Smooth muscle cell (in vitro differentiated cells): ENCODE measurements around the gene LRRC27. TPM values are rescaled to one million over a fixed set of nuclear protein-coding genes. Genes with fewer than 3 reads are reported as not detected.

Experiments
- DNase-seq: peaks from one replicate; lab custom pipeline; 2025; ENCODE audit not compliant: unreplicated experiment; lab: John Stamatoyannopoulos, UW
- H2AFZ ChIP-seq: fragments of 200-600 bp; sonication (generic); 2 replicates; pipeline ENCODE4 v1.6.0; 2016; ENCODE audit warnings: antibody characterized with exemption, low read depth, mild to moderate bottlenecking
- H3F3A ChIP-seq: fragments of 200-600 bp; sonication (generic); 2 replicates; pipeline ENCODE4 v1.6.0; 2017; ENCODE audit warnings: antibody characterized with exemption, low read depth
- H3K27ac ChIP-seq: fragments of 200-600 bp; sonication (generic); 2 replicates; pipeline ENCODE4 v1.5.1; 2016; ENCODE audit warnings: low read depth, mild to moderate bottlenecking
- H3K27me3 ChIP-seq: fragments of 200-600 bp; sonication (generic); 2 replicates; pipeline ENCODE4 v1.6.1; 2016; ENCODE audit warnings: low read depth, mild to moderate bottlenecking
- H3K36me3 ChIP-seq: fragments of 200-600 bp; sonication (generic); 2 replicates; pipeline ENCODE4 v1.5.1; 2016; ENCODE audit warnings: low read depth
- H3K4me1 ChIP-seq: fragments of 200-600 bp; sonication (generic); 2 replicates; pipeline ENCODE4 v1.5.1; 2016; ENCODE audit warnings: low read depth
- H3K4me2 ChIP-seq: fragments of 200-600 bp; sonication (generic); 2 replicates; pipeline ENCODE4 v1.6.0; 2016; ENCODE audit warnings: mild to moderate bottlenecking
- H3K4me3 ChIP-seq: fragments of 200-600 bp; sonication (generic); 2 replicates; pipeline ENCODE4 v1.5.1; 2016; ENCODE audit warnings: mild to moderate bottlenecking
- H3K79me2 ChIP-seq: fragments of 200-600 bp; sonication (generic); 2 replicates; pipeline ENCODE4 v1.6.0; 2016; ENCODE audit warnings: low read depth, mild to moderate bottlenecking
- H3K9ac ChIP-seq: fragments of 200-600 bp; sonication (generic); 2 replicates; pipeline ENCODE4 v1.6.0; 2016; ENCODE audit warnings: low read depth
- H3K9me3 ChIP-seq: fragments of 200-600 bp; sonication (generic); replicated peaks from 2 replicates; pipeline ENCODE4 v1.5.1; 2016; ENCODE audit warnings: low read depth
- H4K20me1 ChIP-seq: fragments of 200-600 bp; sonication (generic); 2 replicates; pipeline ENCODE4 v1.6.0; 2016; ENCODE audit warnings: low read depth
- CTCF ChIP-seq: fragments of 200-600 bp; sonication (generic); IDR thresholded peaks from 2 replicates; pipeline ENCODE4 v1.5.1; 2017; ENCODE audit warnings: borderline replicate concordance, mild to moderate bottlenecking, antibody characterized with exemption; ENCODE audit not compliant: insufficient read depth, poor library complexity, severe bottlenecking
- WGBS: methylation state at CpG from one replicate; pipeline ENCODE4 v1.1.7; 2016; ENCODE audit warnings: low lambda C conversion rate; 5-methylcytosine and 5-hydroxymethylcytosine counted together
- polyA plus RNA-seq: library from polyadenylated mRNA; unstranded; fragments of >200 nt; fragmentation: Nextera tagmentation; extraction: Ambion mirVana; gene quantifications from 2 replicates; pipeline ENCODE4 v1.2.1, GENCODE V29; 2016
- total RNA-seq: library from RNA; depleted of rRNA; stranded (reverse); fragments of >200 nt; gene quantifications from 2 replicates; pipeline ENCODE4 v1.2.3, GENCODE V29; 2014

Gene LRRC27
- total and polyA plus RNA-seq, 2 experiments from 2014 or later = 7.6 to 11.5 TPM

DNA sequence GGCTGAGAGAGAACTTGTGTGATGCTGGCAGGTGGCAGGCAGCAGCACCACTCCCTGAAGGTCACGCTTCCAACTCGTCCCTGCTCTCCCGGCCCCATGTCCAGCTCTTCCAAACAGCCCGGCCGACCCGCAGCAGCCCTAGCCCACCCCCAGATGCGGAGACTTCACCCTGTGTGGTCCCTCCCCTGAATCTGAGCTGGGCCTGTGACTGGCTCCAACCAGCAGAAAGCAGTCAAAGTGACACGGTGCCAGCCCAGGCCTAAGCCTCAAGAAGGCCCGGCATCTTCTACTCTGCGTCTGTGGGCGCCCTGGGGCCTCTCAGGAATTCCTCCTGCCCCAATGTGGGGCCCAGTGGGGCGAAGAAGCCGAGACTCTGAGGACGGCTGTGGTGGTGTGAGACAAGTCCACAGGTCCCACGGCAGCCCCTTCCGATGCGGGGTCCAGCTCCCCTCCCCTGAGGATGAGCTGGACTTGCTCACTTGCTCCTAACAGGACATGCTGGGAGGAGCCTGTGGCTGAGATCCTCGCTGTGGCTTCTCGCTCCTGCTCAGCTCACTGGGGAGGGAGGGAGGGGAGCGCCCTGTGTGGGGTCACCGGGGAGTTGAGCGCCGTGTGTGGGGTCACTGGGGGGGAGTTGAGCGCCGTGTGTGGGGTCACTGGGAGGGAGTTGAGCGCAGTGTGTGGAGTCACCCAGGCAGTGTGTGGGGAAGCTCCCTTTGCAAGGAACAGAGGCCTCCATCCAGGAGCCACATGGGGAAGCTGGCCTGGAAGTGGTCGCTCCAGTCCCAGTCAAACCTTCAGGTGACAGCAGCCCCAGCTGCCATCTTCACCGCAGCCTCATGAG, 33.7 kb upstream of the LRRC27 start:
- DNase-seq = no peak
- Histone ChIP-seq H3K27ac (no peak overlapping the region), H3K9me3 (no peaks in the 10 kb centered on the region)

DNA sequence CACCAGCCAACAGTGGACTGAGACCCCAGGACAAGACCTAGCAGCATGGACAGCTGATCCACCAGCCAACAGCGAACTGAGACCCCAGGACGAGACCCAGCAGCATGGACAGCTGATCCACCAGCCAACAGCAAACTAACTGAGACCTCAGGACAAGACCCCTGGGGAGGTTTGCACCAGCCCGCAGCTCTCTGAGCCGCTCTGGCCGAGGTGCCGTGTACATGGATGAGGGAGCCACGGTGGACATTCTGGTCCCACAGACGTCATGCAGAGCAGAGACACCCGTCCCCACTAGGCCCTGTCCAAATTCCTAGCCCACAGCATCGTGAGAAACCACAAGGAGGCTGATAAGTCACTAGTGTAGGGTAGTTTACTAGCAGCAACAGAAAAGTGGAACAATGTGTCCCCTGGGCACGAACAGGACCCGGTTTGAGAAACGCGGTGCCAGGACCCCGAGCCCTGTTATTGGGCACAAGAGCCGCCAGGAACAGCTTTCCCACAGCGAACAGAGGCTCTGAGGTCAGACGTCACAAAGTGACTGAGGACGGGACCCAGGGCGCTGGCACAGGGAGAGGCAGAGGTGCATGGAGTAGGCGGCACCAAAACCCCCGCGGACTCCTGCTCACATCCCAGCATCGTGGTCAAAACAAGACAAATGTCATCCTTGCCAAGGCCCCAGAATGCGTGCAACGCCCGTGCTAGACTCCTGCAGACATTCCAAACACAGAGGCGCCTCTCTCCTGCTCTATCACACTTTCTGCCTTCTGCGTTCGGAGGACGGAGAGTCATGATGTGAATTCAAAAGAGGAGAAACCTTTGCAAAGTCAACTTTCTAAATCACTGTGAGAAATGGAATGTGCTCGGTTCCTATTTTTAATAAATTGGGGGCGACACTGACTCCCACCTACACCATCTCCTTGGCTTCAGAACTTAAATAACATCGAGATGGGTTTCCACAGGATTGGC, 32.3 kb upstream of the LRRC27 start:
- Histone ChIP-seq H3K9ac (no peak overlapping the region), H3K79me2 (no peaks in the 10 kb centered on the region), H3K4me2 (no peak overlapping the region), H3K27ac (no peak overlapping the region), H3K27me3 (peaks cover 3% of the 10 kb centered on the region), H4K20me1 (peaks cover 11% of the 10 kb centered on the region), H3K4me3 (no peak overlapping the region), H3K36me3 (no peaks in the 10 kb centered on the region), H3K9me3 (no peaks in the 10 kb centered on the region), H2AFZ (no peak overlapping the region), H3F3A (no peaks in the 10 kb centered on the region), H3K4me1 (no peaks in the 10 kb centered on the region)
- no peak for DNase-seq
- no peak for TF ChIP-seq CTCF
- 88% methylated on average over 34 of the region's 34 CpGs for WGBS

More for the DNA sequence above, 33.7 kb upstream of the LRRC27 start:
- Histone ChIP-seq H3F3A (no peaks in the 10 kb centered on the region), H3K4me3 (no peak overlapping the region), H2AFZ (no peak overlapping the region), H3K36me3 (no peaks in the 10 kb centered on the region), H3K27me3 (no peaks in the 10 kb centered on the region), H3K9ac (no peak overlapping the region), H4K20me1 (peaks cover 11% of the 10 kb centered on the region), H3K79me2 (no peaks in the 10 kb centered on the region), H3K4me1 (no peaks in the 10 kb centered on the region), H3K4me2 (no peak overlapping the region)
- WGBS = 82% methylated on average over 27 of the region's 28 CpGs
- TF ChIP-seq CTCF = no peak

DNA sequence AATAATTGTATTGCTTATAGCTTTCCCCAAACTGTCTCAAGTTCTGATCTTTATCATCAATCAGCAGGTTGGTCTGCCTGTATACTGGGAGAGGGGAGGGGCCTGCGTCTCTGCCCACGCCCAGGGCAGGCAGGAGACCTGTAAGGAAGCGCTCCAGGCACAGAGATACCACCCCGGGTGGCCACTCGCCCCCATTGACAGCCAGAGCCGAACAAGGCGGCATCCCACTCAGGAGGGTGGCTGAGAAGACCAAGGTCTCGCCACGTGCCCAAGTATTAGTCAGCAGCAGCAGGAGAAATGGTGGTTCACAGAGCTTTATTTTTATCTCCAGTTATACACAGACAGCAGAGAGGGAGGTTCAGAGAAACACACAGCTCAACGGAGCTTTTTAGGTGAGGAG, 31.4 kb upstream of the LRRC27 start:
- DNase-seq = no peak
- 51% methylated on average over 10 of the region's 10 CpGs for WGBS
- Histone ChIP-seq H2AFZ (no peak overlapping the region), H3K4me1 (no peaks in the 10 kb centered on the region), H3K27ac (no peak overlapping the region), H3K36me3 (no peaks in the 10 kb centered on the region), H3F3A (no peaks in the 10 kb centered on the region), H4K20me1 (peaks cover 11% of the 10 kb centered on the region), H3K4me2 (no peak overlapping the region), H3K9me3 (no peaks in the 10 kb centered on the region), H3K27me3 (peaks cover 7% of the 10 kb centered on the region), H3K4me3 (no peak overlapping the region), H3K79me2 (no peaks in the 10 kb centered on the region), H3K9ac (no peak overlapping the region)
- no peak for TF ChIP-seq CTCF
